GM21825 (cell line): ENCODE results near the gene ZNRF4.
"Not testable (repeated sequence)": the region's sequence is repeated elsewhere in the genome, so short reads cannot be mapped to it uniquely, and the experiment has no call there.

ENCODE experiments used
- ATAC-seq: cut with Tn5 transposase; IDR thresholded peaks from one replicate; pipeline ENCODE4 v1.9.1; 2021; ENCODE audit warnings: mild to moderate bottlenecking, moderate library complexity; ENCODE audit not compliant: unreplicated experiment

ZNRF4 gene

GRCh38 chr19:5470264-5470671 is 15.1 kb downstream of the ZNRF4 start:
- ATAC-seq = no peak

- ATAC-seq = no peak
Observed at GRCh38 chr19:5472286-5472685, 17.1 kb downstream of the ZNRF4 start.

- no peak for ATAC-seq
Observed at GRCh38 chr19:5473646-5474045, 18.4 kb downstream of the ZNRF4 start.

GRCh38 chr19:5477451-5478215 is 22.4 kb downstream of the ZNRF4 start:
- no peak for ATAC-seq

GRCh38 chr19:5478241-5478924 is 23.2 kb downstream of the ZNRF4 start:
- no peak for ATAC-seq

- ATAC-seq = no peak
Observed at GRCh38 chr19:5478925-5479588, 23.8 kb downstream of the ZNRF4 start.

- ATAC-seq = no peak
Observed at GRCh38 chr19:5479958-5480357, 24.7 kb downstream of the ZNRF4 start.

- ATAC-seq = no peak
Observed at GRCh38 chr19:5480427-5480836, 25.2 kb downstream of the ZNRF4 start.

- ATAC-seq = no peak
Observed at GRCh38 chr19:5481957-5482356, 26.7 kb downstream of the ZNRF4 start.

GRCh38 chr19:5484398-5485285 is 29.4 kb downstream of the ZNRF4 start:
- no peak for ATAC-seq

GRCh38 chr19:5485286-5485636 is 30.0 kb downstream of the ZNRF4 start:
- no peak for ATAC-seq

GRCh38 chr19:5485658-5486057 is 30.4 kb downstream of the ZNRF4 start:
- not testable (repeated sequence) for ATAC-seq

GRCh38 chr19:5487222-5487621 is 32.0 kb downstream of the ZNRF4 start:
- no peak for ATAC-seq

GRCh38 chr19:5489551-5489950 is 34.3 kb downstream of the ZNRF4 start:
- ATAC-seq = no peak

- no peak for ATAC-seq
Observed at GRCh38 chr19:5491565-5491964, 36.3 kb downstream of the ZNRF4 start.

GRCh38 chr19:5492281-5492634 is 37.0 kb downstream of the ZNRF4 start:
- no peak for ATAC-seq

GRCh38 chr19:5492635-5493409 is 37.6 kb downstream of the ZNRF4 start:
- no peak for ATAC-seq

GRCh38 chr19:5494773-5495172 is 39.6 kb downstream of the ZNRF4 start:
- ATAC-seq = no peak

- no peak for ATAC-seq
Observed at GRCh38 chr19:5495792-5496191, 40.6 kb downstream of the ZNRF4 start.

GRCh38 chr19:5497297-5497696 is 42.1 kb downstream of the ZNRF4 start:
- no peak for ATAC-seq
